GM12878 (cell line): ENCODE data around the gene HDAC5. TPM values are rescaled to one million over a fixed set of nuclear protein-coding genes. Genes with fewer than 3 reads are reported as not detected.

Experiments used
- CTCF ChIP-seq, 3 experiments: IDR thresholded peaks in 2 of 3; conservative IDR thresholded peaks in 1 of 3; 2 replicates each; pipeline ENCODE4 v1.5.1; 2011; ENCODE audit warnings: low read depth in 3 of 3, low read length in 3 of 3, mild to moderate bottlenecking in 3 of 3, control low read depth in 2 of 3, moderate library complexity in 2 of 3, inconsistent platforms in 1 of 3, mixed read lengths in 1 of 3; ENCODE audit not compliant: control insufficient read depth in 2 of 3, insufficient read depth in 1 of 3; ENCODE audit errors: extremely low read depth in 1 of 3
- FOXK2 ChIP-seq: fragments of 450-650 bp; IDR thresholded peaks from 2 replicates; pipeline ENCODE4 v1.6.1; 2017; ENCODE audit warnings: mild to moderate bottlenecking, moderate library complexity
- GATAD2B ChIP-seq: fragments of 450-650 bp; conservative IDR thresholded peaks from 2 replicates; pipeline ENCODE4 v1.6.1; 2017; ENCODE audit warnings: low read depth, mild to moderate bottlenecking, moderate library complexity
- MTA2 ChIP-seq: fragments of 450-650 bp; IDR thresholded peaks from 2 replicates; pipeline ENCODE4 v1.6.1; 2016; ENCODE audit warnings: low read depth, mild to moderate bottlenecking, moderate library complexity
- NFXL1 ChIP-seq: fragments of 450-650 bp; IDR thresholded peaks from 2 replicates; pipeline ENCODE4 v1.6.1; 2017; ENCODE audit warnings: antibody characterized with exemption, mild to moderate bottlenecking, borderline replicate concordance
- NFYB ChIP-seq: IDR thresholded peaks from 2 replicates; pipeline ENCODE4 v1.6.1; 2011; ENCODE audit warnings: low read depth, mild to moderate bottlenecking, low read length, improper control_type of control experiment, moderate library complexity; ENCODE audit not compliant: insufficient read depth
- NRF1 ChIP-seq: conservative IDR thresholded peaks from 2 replicates; pipeline ENCODE4 v1.6.1; 2011; ENCODE audit warnings: mild to moderate bottlenecking, low read depth, low read length, improper control_type of control experiment
- RB1 ChIP-seq: fragments of 450-650 bp; formaldehyde crosslinking; IDR thresholded peaks from 2 replicates; pipeline ENCODE4 v1.6.1; 2017; ENCODE audit warnings: mild to moderate bottlenecking, borderline replicate concordance
- REST ChIP-seq: IDR thresholded peaks from 2 replicates; pipeline ENCODE4 v1.6.1; 2012; ENCODE audit warnings: mild to moderate bottlenecking, low read depth, low read length
- TAF1 ChIP-seq: IDR thresholded peaks from 2 replicates; pipeline ENCODE4 v1.6.1; 2011; ENCODE audit warnings: mild to moderate bottlenecking, low read depth, low read length, borderline replicate concordance
- polyA plus RNA-seq, 11 experiments: library from polyadenylated mRNA; depleted of rRNA in 4 of 11; unstranded in 6 of 11; stranded (reverse) in 5 of 11; fragments of >200 nt; fragmentation: Nextera tagmentation in 4 of 11; fragmentation: Illumina TruSeq in 1 of 11; extraction: Ambion mirVana in 4 of 11; extraction: Trizol in 1 of 11; gene quantifications; 1 replicate in 1 of 11; 2 replicates in 10 of 11; pipeline versions ENCODE4 v1.2.1 to v1.2.3, GENCODE V29; 2011 to 2016; ENCODE audit warnings: inconsistent platforms in 2 of 11, missing spikeins in 2 of 11, low read depth in 1 of 11
- total RNA-seq, 4 experiments: library from RNA; depleted of rRNA in 3 of 4; stranded (reverse); fragments of >200 nt in 3 of 4; fragmentation: Illumina TruSeq in 1 of 4; extraction: Trizol in 1 of 4; gene quantifications; 2 replicates each; pipeline versions ENCODE4 v1.2.1 to v1.2.3, GENCODE V29; 2013 to 2021
- TF ChIP-seq, protein P1 (sequence below): fragments of 150-350 bp; IDR thresholded peaks from 2 replicates; pipeline ENCODE4 v1.6.1; 2016; ENCODE audit warnings: low read depth, low read length

The HDAC5 gene
- total and polyA plus RNA-seq, 10 of the 15 experiments (the other 5 are each of a cell fraction or from before 2014, with no cell fraction given) = 1.1 to 58.0 (median 27.3) TPM

- TF ChIP-seq CTCF (IDR thresholded peaks at IDR 0.05 in 2 of 3, conservative IDR thresholded peaks at IDR 0.05 in 1 of 3; ENCODE audit: control insufficient read depth in 2 of 3, extremely low read depth in 1 of 3, insufficient read depth in 1 of 3, low read depth in 3 of 3, low read length in 3 of 3) (no peak), FOXK2 (no peak), TAF1 (no peak), GATAD2B (no peak), RB1 (no peak), NFYB (no peak), REST (no peak), NFXL1 (no peak), MTA2 (no peak), NRF1 (no peak)
- TF ChIP-seq, protein P1, sequence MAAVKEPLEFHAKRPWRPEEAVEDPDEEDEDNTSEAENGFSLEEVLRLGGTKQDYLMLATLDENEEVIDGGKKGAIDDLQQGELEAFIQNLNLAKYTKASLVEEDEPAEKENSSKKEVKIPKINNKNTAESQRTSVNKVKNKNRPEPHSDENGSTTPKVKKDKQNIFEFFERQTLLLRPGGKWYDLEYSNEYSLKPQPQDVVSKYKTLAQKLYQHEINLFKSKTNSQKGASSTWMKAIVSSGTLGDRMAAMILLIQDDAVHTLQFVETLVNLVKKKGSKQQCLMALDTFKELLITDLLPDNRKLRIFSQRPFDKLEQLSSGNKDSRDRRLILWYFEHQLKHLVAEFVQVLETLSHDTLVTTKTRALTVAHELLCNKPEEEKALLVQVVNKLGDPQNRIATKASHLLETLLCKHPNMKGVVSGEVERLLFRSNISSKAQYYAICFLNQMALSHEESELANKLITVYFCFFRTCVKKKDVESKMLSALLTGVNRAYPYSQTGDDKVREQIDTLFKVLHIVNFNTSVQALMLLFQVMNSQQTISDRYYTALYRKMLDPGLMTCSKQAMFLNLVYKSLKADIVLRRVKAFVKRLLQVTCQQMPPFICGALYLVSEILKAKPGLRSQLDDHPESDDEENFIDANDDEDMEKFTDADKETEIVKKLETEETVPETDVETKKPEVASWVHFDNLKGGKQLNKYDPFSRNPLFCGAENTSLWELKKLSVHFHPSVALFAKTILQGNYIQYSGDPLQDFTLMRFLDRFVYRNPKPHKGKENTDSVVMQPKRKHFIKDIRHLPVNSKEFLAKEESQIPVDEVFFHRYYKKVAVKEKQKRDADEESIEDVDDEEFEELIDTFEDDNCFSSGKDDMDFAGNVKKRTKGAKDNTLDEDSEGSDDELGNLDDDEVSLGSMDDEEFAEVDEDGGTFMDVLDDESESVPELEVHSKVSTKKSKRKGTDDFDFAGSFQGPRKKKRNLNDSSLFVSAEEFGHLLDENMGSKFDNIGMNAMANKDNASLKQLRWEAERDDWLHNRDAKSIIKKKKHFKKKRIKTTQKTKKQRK = no peak
Observed at GRCh38 chr17:44087319-44087718, 36.1 kb downstream of the HDAC5 start (continued).
